HepG2 (cell line): ENCODE measurements around the gene NAPSA. TPM values are rescaled to one million over a fixed set of nuclear protein-coding genes. Genes with fewer than 3 reads are reported as not detected.

Experiments
- ERF ChIP-seq: IDR thresholded peaks from 2 replicates; pipeline ENCODE4 v1.6.1; 2018; ENCODE audit warnings: missing biosample characterization, missing genetic modification reagents
- FOSL2 ChIP-seq: sonication (generic); formaldehyde crosslinking; IDR thresholded peaks from 2 replicates; pipeline ENCODE4 v1.4.0; 2020; ENCODE audit warnings: missing genetic modification reagents
- KDM2A ChIP-seq: sonication (generic); formaldehyde crosslinking; IDR thresholded peaks from 2 replicates; pipeline ENCODE4 v1.4.0; 2020; ENCODE audit warnings: low read depth, missing genetic modification reagents, borderline replicate concordance
- MEF2D ChIP-seq: sonication (generic); formaldehyde crosslinking; IDR thresholded peaks from 2 replicates; pipeline ENCODE4 v1.5.1; 2020; ENCODE audit warnings: mild to moderate bottlenecking, missing genetic modification reagents
- ZNF567 ChIP-seq: sonication (generic); formaldehyde crosslinking; IDR thresholded peaks from 2 replicates; pipeline ENCODE4 v1.8.1; 2023; ENCODE audit warnings: mild to moderate bottlenecking, missing genetic modification reagents, borderline replicate concordance
- polyA plus RNA-seq, 8 experiments: library from polyadenylated mRNA; depleted of rRNA in 3 of 8; stranded (reverse) in 7 of 8; unstranded in 1 of 8; fragments of >200 nt; fragmentation: Illumina TruSeq in 4 of 8; extraction: Trizol in 4 of 8; gene quantifications; 2 replicates each; pipeline versions ENCODE4 v1.2.1 to v1.2.3, GENCODE V29; 2011 to 2016; ENCODE audit warnings: low read depth in 4 of 8, missing spikeins in 1 of 8, mixed read lengths in 1 of 8; ENCODE audit not compliant: insufficient read depth in 1 of 8
- total RNA-seq, 5 experiments: library from RNA; depleted of rRNA; stranded (reverse); fragments of >200 nt; fragmentation: Illumina TruSeq; extraction: Trizol; gene quantifications; 2 replicates each; pipeline ENCODE4 v1.2.3, GENCODE V29; 2016; ENCODE audit warnings: low read depth in 1 of 5
- TF ChIP-seq, protein P1 (sequence below): sonication (generic); formaldehyde crosslinking; IDR thresholded peaks from 2 replicates; pipeline ENCODE4 v1.4.0; 2020; ENCODE audit warnings: missing genetic modification reagents
- TF ChIP-seq, protein P2 (sequence below): sonication (generic); formaldehyde crosslinking; IDR thresholded peaks from 2 replicates; pipeline ENCODE4 v1.8.1; 2022; ENCODE audit warnings: mild to moderate bottlenecking, missing genetic modification reagents
- TF ChIP-seq, protein P3 (sequence below): sonication (generic); formaldehyde crosslinking; IDR thresholded peaks from 2 replicates; pipeline ENCODE4 v1.8.0; 2022; ENCODE audit warnings: mild to moderate bottlenecking, missing genetic modification reagents, moderate library complexity
- TF ChIP-seq, protein P4 (sequence below), 2 experiments: fragments of 450-650 bp in 1 of 2; sonication (generic) in 1 of 2; formaldehyde crosslinking in 1 of 2; IDR thresholded peaks; 2 replicates each; pipeline versions ENCODE4 v1.6.1 to v1.8.0; 2016 to 2022; ENCODE audit warnings: antibody characterized with exemption in 1 of 2, mild to moderate bottlenecking in 1 of 2, missing genetic modification reagents in 1 of 2

The NAPSA gene
- total and polyA plus RNA-seq, 2 of the 13 experiments (the other 11 are each of a cell fraction or from before 2014, with no cell fraction given) = not detected

DNA sequence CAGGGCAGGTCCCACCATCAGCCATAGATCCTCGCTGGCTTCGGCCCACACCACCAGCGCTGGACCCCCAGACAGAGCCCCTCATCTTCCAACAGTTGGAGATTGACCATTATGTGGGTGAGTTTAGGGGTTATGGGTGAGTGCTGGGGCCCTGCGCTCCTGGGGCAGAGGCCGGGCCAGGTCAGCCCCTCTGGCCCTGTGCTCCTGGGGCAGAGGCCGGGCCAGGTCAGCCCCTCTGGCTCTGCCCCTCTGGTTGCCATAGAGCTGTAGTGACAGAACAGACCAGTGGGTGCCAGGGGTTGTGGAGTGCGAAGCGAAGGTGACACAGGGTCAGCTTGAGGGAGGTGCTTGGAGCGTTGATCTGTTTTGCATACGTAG, 33.9 kb upstream of the NAPSA start (continued):
- TF ChIP-seq, protein P1, sequence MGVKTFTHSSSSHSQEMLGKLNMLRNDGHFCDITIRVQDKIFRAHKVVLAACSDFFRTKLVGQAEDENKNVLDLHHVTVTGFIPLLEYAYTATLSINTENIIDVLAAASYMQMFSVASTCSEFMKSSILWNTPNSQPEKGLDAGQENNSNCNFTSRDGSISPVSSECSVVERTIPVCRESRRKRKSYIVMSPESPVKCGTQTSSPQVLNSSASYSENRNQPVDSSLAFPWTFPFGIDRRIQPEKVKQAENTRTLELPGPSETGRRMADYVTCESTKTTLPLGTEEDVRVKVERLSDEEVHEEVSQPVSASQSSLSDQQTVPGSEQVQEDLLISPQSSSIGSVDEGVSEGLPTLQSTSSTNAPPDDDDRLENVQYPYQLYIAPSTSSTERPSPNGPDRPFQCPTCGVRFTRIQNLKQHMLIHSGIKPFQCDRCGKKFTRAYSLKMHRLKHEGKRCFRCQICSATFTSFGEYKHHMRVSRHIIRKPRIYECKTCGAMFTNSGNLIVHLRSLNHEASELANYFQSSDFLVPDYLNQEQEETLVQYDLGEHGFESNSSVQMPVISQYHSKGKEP (CRISPR knock-in tag) = no peak
- TF ChIP-seq, protein P2, sequence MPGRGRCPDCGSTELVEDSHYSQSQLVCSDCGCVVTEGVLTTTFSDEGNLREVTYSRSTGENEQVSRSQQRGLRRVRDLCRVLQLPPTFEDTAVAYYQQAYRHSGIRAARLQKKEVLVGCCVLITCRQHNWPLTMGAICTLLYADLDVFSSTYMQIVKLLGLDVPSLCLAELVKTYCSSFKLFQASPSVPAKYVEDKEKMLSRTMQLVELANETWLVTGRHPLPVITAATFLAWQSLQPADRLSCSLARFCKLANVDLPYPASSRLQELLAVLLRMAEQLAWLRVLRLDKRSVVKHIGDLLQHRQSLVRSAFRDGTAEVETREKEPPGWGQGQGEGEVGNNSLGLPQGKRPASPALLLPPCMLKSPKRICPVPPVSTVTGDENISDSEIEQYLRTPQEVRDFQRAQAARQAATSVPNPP (CRISPR knock-in tag) = no peak
- TF ChIP-seq KDM2A = no peak
- TF ChIP-seq ZNF567 (CRISPR knock-in tag) = no peak
- TF ChIP-seq, protein P3, sequence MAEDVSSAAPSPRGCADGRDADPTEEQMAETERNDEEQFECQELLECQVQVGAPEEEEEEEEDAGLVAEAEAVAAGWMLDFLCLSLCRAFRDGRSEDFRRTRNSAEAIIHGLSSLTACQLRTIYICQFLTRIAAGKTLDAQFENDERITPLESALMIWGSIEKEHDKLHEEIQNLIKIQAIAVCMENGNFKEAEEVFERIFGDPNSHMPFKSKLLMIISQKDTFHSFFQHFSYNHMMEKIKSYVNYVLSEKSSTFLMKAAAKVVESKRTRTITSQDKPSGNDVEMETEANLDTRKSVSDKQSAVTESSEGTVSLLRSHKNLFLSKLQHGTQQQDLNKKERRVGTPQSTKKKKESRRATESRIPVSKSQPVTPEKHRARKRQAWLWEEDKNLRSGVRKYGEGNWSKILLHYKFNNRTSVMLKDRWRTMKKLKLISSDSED (CRISPR knock-in tag) = no peak
- TF ChIP-seq FOSL2 (CRISPR knock-in tag) = no peak
- no peak for TF ChIP-seq ERF (CRISPR knock-in tag)
- TF ChIP-seq, protein P4, sequence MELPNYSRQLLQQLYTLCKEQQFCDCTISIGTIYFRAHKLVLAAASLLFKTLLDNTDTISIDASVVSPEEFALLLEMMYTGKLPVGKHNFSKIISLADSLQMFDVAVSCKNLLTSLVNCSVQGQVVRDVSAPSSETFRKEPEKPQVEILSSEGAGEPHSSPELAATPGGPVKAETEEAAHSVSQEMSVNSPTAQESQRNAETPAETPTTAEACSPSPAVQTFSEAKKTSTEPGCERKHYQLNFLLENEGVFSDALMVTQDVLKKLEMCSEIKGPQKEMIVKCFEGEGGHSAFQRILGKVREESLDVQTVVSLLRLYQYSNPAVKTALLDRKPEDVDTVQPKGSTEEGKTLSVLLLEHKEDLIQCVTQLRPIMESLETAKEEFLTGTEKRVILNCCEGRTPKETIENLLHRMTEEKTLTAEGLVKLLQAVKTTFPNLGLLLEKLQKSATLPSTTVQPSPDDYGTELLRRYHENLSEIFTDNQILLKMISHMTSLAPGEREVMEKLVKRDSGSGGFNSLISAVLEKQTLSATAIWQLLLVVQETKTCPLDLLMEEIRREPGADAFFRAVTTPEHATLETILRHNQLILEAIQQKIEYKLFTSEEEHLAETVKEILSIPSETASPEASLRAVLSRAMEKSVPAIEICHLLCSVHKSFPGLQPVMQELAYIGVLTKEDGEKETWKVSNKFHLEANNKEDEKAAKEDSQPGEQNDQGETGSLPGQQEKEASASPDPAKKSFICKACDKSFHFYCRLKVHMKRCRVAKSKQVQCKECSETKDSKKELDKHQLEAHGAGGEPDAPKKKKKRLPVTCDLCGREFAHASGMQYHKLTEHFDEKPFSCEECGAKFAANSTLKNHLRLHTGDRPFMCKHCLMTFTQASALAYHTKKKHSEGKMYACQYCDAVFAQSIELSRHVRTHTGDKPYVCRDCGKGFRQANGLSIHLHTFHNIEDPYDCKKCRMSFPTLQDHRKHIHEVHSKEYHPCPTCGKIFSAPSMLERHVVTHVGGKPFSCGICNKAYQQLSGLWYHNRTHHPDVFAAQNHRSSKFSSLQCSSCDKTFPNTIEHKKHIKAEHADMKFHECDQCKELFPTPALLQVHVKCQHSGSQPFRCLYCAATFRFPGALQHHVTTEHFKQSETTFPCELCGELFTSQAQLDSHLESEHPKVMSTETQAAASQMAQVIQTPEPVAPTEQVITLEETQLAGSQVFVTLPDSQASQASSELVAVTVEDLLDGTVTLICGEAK (IDR thresholded peaks at IDR 0.05) = no peak
- TF ChIP-seq, protein P4 (CRISPR knock-in tag; IDR thresholded peaks at IDR 0.05) = no peak
- no peak for TF ChIP-seq MEF2D (CRISPR knock-in tag)
